Measurements from ENCODE around the gene IKBKG. TPM values are rescaled to one million over a fixed set of nuclear protein-coding genes. Genes with fewer than 3 reads are reported as not detected.
A peak's percentile ranks its signal among the peaks of the same experiment; 100 is the strongest.

The IKBKG gene
- polyA plus RNA-seq, 1 of the 3 experiments (the other 2 are of a cell fraction) = 36.4 TPM

- H3K36me3 ChIP-seq (replicated peaks in 1 of 2; ENCODE audit: control insufficient read depth in 1 of 2, insufficient read depth in 2 of 2, low read length in 1 of 2) = peaks cover 3 to 20% of the 10 kb centered on the region in 2 experiments
- H3K9ac ChIP-seq = no peak overlapping the region
- no peaks in the 10 kb centered on the region; the same call in 1 of the 2 replicates for H3K27me3 ChIP-seq (ENCODE audit: insufficient read depth)
- no peaks in the 10 kb centered on the region for H4K20me1 ChIP-seq (ENCODE audit: insufficient read depth)
- H3K4me2 ChIP-seq = no peak overlapping the region
- peak overlapping the region in 1 of 2 experiments; percentile 33; a peak in 1 of 4 replicates for H3K27ac ChIP-seq (ENCODE audit: low read depth in 2 of 2, low read length in 1 of 2)
- CTCF ChIA-PET = interaction anchor here (0.7 to 2.5 kb wide), 16 partner anchors 8 to 521 kb away, joined by 3 to 11 read pairs (median 4); partner anchors contain the start of genes IKBKG, RPL10 and UBL4A
- no peaks in the 10 kb centered on the region for H3K9me2 ChIP-seq
- H3K4me1 ChIP-seq (ENCODE audit: control insufficient read depth in 1 of 2, insufficient read depth in 2 of 2, low read depth in 1 of 2, low read length in 1 of 2) = peaks cover 0 to 10% of the 10 kb centered on the region in 2 experiments; a peak in 1 of 4 replicates
- H3K4me3 ChIP-seq (ENCODE audit: low read depth in 2 of 2, low read length in 1 of 2) = no peak overlapping the region
- no peaks in the 10 kb centered on the region for H3F3A ChIP-seq (replicated peaks; ENCODE audit: insufficient read depth)
- no peak overlapping the region for H2AFZ ChIP-seq (ENCODE audit: low read depth)
- POLR2A ChIA-PET = no interaction called here
- peak; percentile 95 for DNase-seq
- peaks cover 24% of the 10 kb centered on the region; the same call in 1 of the 2 replicates for H3K79me2 ChIP-seq (ENCODE audit: insufficient read depth)
- WGBS (ENCODE audit: low lambda C conversion rate) = 28% methylated on average over 8 of the region's 34 CpGs
- H3K9me3 ChIP-seq = no peaks in the 10 kb centered on the region
- TF ChIP-seq SIN3A (IDR thresholded peaks at IDR 0.05; ENCODE audit: borderline replicate concordance, low read depth, low read length) (no peak), RXRA (IDR thresholded peaks at IDR 0.05; ENCODE audit: borderline replicate concordance, low read depth) (no peak), NRF1 (IDR thresholded peaks at IDR 0.05; ENCODE audit: low read depth, low read length) (peak; percentile 19; the same call in 1 of the 2 replicates), GATA2 (CRISPR knock-in tag; IDR thresholded peaks at IDR 0.05) (no peak), RCOR1 (IDR thresholded peaks at IDR 0.05; ENCODE audit: low read length) (no peak), POLR2AphosphoS5 (IDR thresholded peaks at IDR 0.05; ENCODE audit: low read depth, low read length) (no peak), TCF12 (IDR thresholded peaks at IDR 0.05) (no peak), YY1 (IDR thresholded peaks at IDR 0.05; ENCODE audit: low read depth) (no peak), IRF3 (IDR thresholded peaks at IDR 0.05; ENCODE audit: low read depth, low read length) (no peak), ELF1 (IDR thresholded peaks at IDR 0.05) (no peak), EP300 (IDR thresholded peaks at IDR 0.05; ENCODE audit: borderline replicate concordance in 1 of 2, low read depth in 1 of 2, low read length in 1 of 2) (no peak), TEAD4 (IDR thresholded peaks at IDR 0.05; ENCODE audit: borderline replicate concordance, insufficient read depth) (no peak), FOSL2 (IDR thresholded peaks at IDR 0.05; ENCODE audit: borderline replicate concordance, low read depth) (no peak), RAD21 (IDR thresholded peaks at IDR 0.05; ENCODE audit: low read length) (peak; percentile 99), EZH2phosphoT487 (IDR thresholded peaks at IDR 0.05; ENCODE audit: borderline replicate concordance, low read depth) (no peak), RFX5 (IDR thresholded peaks at IDR 0.05; ENCODE audit: low read length) (no peak), MXI1 (IDR thresholded peaks at IDR 0.05; ENCODE audit: low read depth, low read length) (peak; percentile 41; the same call in 1 of the 2 replicates), NFIC (IDR thresholded peaks at IDR 0.05; ENCODE audit: borderline replicate concordance) (no peak), CTCF (IDR thresholded peaks at IDR 0.05) (peak; percentile 98)
- TF ChIP-seq, protein P1, sequence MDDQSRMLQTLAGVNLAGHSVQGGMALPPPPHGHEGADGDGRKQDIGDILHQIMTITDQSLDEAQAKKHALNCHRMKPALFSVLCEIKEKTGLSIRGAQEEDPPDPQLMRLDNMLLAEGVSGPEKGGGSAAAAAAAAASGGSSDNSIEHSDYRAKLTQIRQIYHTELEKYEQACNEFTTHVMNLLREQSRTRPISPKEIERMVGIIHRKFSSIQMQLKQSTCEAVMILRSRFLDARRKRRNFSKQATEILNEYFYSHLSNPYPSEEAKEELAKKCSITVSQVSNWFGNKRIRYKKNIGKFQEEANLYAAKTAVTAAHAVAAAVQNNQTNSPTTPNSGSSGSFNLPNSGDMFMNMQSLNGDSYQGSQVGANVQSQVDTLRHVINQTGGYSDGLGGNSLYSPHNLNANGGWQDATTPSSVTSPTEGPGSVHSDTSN (IDR thresholded peaks at IDR 0.05) = no peak
- TF ChIP-seq, protein P2, sequence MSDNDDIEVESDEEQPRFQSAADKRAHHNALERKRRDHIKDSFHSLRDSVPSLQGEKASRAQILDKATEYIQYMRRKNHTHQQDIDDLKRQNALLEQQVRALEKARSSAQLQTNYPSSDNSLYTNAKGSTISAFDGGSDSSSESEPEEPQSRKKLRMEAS (IDR thresholded peaks at IDR 0.05; ENCODE audit: low read depth) = 0 out of 2 replicates have a peak, but pooled peaks have one; percentile 40
- TF ChIP-seq, protein P3, sequence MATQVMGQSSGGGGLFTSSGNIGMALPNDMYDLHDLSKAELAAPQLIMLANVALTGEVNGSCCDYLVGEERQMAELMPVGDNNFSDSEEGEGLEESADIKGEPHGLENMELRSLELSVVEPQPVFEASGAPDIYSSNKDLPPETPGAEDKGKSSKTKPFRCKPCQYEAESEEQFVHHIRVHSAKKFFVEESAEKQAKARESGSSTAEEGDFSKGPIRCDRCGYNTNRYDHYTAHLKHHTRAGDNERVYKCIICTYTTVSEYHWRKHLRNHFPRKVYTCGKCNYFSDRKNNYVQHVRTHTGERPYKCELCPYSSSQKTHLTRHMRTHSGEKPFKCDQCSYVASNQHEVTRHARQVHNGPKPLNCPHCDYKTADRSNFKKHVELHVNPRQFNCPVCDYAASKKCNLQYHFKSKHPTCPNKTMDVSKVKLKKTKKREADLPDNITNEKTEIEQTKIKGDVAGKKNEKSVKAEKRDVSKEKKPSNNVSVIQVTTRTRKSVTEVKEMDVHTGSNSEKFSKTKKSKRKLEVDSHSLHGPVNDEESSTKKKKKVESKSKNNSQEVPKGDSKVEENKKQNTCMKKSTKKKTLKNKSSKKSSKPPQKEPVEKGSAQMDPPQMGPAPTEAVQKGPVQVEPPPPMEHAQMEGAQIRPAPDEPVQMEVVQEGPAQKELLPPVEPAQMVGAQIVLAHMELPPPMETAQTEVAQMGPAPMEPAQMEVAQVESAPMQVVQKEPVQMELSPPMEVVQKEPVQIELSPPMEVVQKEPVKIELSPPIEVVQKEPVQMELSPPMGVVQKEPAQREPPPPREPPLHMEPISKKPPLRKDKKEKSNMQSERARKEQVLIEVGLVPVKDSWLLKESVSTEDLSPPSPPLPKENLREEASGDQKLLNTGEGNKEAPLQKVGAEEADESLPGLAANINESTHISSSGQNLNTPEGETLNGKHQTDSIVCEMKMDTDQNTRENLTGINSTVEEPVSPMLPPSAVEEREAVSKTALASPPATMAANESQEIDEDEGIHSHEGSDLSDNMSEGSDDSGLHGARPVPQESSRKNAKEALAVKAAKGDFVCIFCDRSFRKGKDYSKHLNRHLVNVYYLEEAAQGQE (IDR thresholded peaks at IDR 0.05; ENCODE audit: low read depth, low read length) = no peak
Observed at GRCh38 chrX:154534526-154535322, 12.7 kb upstream of the IKBKG start.

Measured in SK-N-SH (cell line).